ENCODE measurements around the gene TTC9B.

- no peak for TF ChIP-seq CTCF (conservative IDR thresholded peaks at IDR 0.05)
- TF ChIP-seq EZH2 (IDR thresholded peaks at IDR 0.05; ENCODE audit: low read depth), result no peak
Measured at GRCh38 chr19:40198272-40198990, 19.8 kb downstream of the TTC9B start.
